HCT116 (cell line): Measurements from ENCODE around the gene ACTL6B. TPM values are rescaled to one million over a fixed set of nuclear protein-coding genes. Genes with fewer than 3 reads are reported as not detected.

Experiments
- ATAC-seq: fragments of 200-7000 bp; cut with Tn5 transposase; 2 replicates; pipeline ENCODE4 v1.9.1; 2020; ENCODE audit warnings: mild to moderate bottlenecking, moderate library complexity
- BruUV-seq: library from RNA; stranded (reverse); fragments of 400-500 nt; replicated peaks from 2 replicates; lab custom pipeline; 2021; lab: Mats Ljungman, UMichigan
- CTCF ChIA-PET: fragments of 300-600 bp; sonication (Branson Sonifier 250); formaldehyde crosslinking; loops from one replicate; lab custom pipeline; 2021; ENCODE audit warnings: antibody characterized with exemption; lab: Charles Lee
- POLR2A ChIA-PET: fragments of 300-600, 350-600 bp; sonication (Branson Sonifier 250); formaldehyde crosslinking; loops from one replicate; lab custom pipeline; 2021; ENCODE audit warnings: antibody characterized with exemption; lab: Charles Lee
- RAD21 ChIA-PET, 2 experiments: fragments of 300-600 bp; sonication (Branson Sonifier 250); formaldehyde crosslinking; loops; one replicate each; lab custom pipeline; 2023; ENCODE audit warnings: low total read pairs in 2 of 2; ENCODE audit not compliant: uncharacterized antibody in 2 of 2, unreplicated experiment in 2 of 2, low non-redundant PET in 1 of 2; lab: Charles Lee
- DNase-seq: peaks from one replicate; pipeline ENCODE4 v3.0.0-alpha.2; 2010; ENCODE audit warnings: low read depth, low spot score
- H2AFZ ChIP-seq: fragments of 200-600 bp; shearing (Covaris generic), sonication (generic); 2 replicates; pipeline ENCODE4 v1.6.1; 2017; ENCODE audit warnings: low read depth, mixed run types, mixed read lengths, antibody characterized with exemption, low read length; ENCODE audit not compliant: poor library complexity, severe bottlenecking
- H3K27ac ChIP-seq: 2 replicates; pipeline ENCODE4 v1.5.1; 2012; ENCODE audit warnings: low read depth, low read length
- H3K27me3 ChIP-seq: fragments of 200-600 bp; sonication (generic); 2 replicates; pipeline ENCODE4 v1.6.1; 2016; ENCODE audit warnings: mixed run types, low read length, mixed read lengths; ENCODE audit not compliant: insufficient read depth
- H3K36me3 ChIP-seq, 2 experiments: fragments of 200-500 bp in 1 of 2; fragments of 200-600 bp in 1 of 2; sonication (Bioruptor generic) in 1 of 2; sonication (generic) in 1 of 2; 2 replicates each; pipeline versions ENCODE4 v1.5.1 to v1.6.1; 2014 to 2016; ENCODE audit warnings: low read length in 2 of 2, inconsistent platforms in 1 of 2, mixed read lengths in 1 of 2, mixed run types in 1 of 2; ENCODE audit not compliant: insufficient read depth in 2 of 2, control insufficient read depth in 1 of 2
- H3K4me1 ChIP-seq, 2 experiments: fragments of 200-600 bp in 1 of 2; sonication (generic) in 1 of 2; 2 replicates each; pipeline versions ENCODE4 v1.5.1 to v1.6.1; 2012 to 2017; ENCODE audit warnings: low read length in 2 of 2, inconsistent platforms in 1 of 2, mild to moderate bottlenecking in 1 of 2, mixed read lengths in 1 of 2, mixed run types in 1 of 2, moderate library complexity in 1 of 2; ENCODE audit not compliant: insufficient read depth in 2 of 2, control insufficient read depth in 1 of 2
- H3K4me2 ChIP-seq: fragments of 200-600 bp; sonication (generic); 2 replicates; pipeline ENCODE4 v1.6.1; 2017; ENCODE audit warnings: mixed run types, low read length, mixed read lengths
- H3K4me3 ChIP-seq, 2 experiments: fragments of 200-600 bp in 1 of 2; sonication (generic) in 1 of 2; replicated peaks in 1 of 2; 2 replicates each; pipeline ENCODE4 v1.5.1; 2011 to 2016; ENCODE audit warnings: low read length in 2 of 2, control low read depth in 1 of 2, low read depth in 1 of 2, mild to moderate bottlenecking in 1 of 2, mixed read lengths in 1 of 2, mixed run types in 1 of 2
- H3K79me2 ChIP-seq: fragments of 200-600 bp; sonication (generic); 2 replicates; pipeline ENCODE4 v1.6.1; 2017; ENCODE audit warnings: mild to moderate bottlenecking, mixed run types, low read length, moderate library complexity, mixed read lengths; ENCODE audit not compliant: insufficient read depth
- H3K9ac ChIP-seq: fragments of 200-600 bp; sonication (generic); 2 replicates; pipeline ENCODE4 v1.6.1; 2016; ENCODE audit warnings: low read length, mixed read lengths
- H3K9me2 ChIP-seq: fragments of 200-600 bp; sonication (generic), shearing (Covaris generic); 2 replicates; pipeline ENCODE4 v1.6.1; 2017; ENCODE audit warnings: mixed run types, mild to moderate bottlenecking, moderate library complexity; ENCODE audit not compliant: insufficient read depth
- H3K9me3 ChIP-seq, 2 experiments: fragments of 200-500 bp in 1 of 2; fragments of 200-600 bp in 1 of 2; sonication (Bioruptor generic) in 1 of 2; sonication (generic) in 1 of 2; 2 replicates each; pipeline ENCODE4 v1.6.1; 2014 to 2017; ENCODE audit warnings: low read length in 2 of 2, mixed read lengths in 2 of 2, inconsistent platforms in 1 of 2, low read depth in 1 of 2, mild to moderate bottlenecking in 1 of 2, mixed run types in 1 of 2, moderate library complexity in 1 of 2; ENCODE audit not compliant: control insufficient read depth in 1 of 2, insufficient read depth in 1 of 2
- H4K20me1 ChIP-seq: fragments of 200-600 bp; sonication (generic), shearing (Covaris generic); 2 replicates; pipeline ENCODE4 v1.6.1; 2017; ENCODE audit warnings: mixed run types, mild to moderate bottlenecking, moderate library complexity; ENCODE audit not compliant: insufficient read depth
- EZH2 ChIP-seq: fragments of 200-600 bp; sonication (generic); IDR thresholded peaks from 2 replicates; pipeline ENCODE4 v1.6.1; 2017; ENCODE audit warnings: antibody characterized with exemption, mixed run types
- FOSL1 ChIP-seq: IDR thresholded peaks from 2 replicates; pipeline ENCODE4 v1.6.1; 2012; ENCODE audit warnings: low read depth
- JUND ChIP-seq: IDR thresholded peaks from 2 replicates; pipeline ENCODE4 v1.6.1; 2012
- POLR2A ChIP-seq: IDR thresholded peaks from 2 replicates; pipeline ENCODE4 v1.7.0; 2011; ENCODE audit warnings: borderline replicate concordance; ENCODE audit not compliant: insufficient read depth, insufficient read length; ENCODE audit errors: extremely low read depth
- POLR2AphosphoS5 ChIP-seq: IDR thresholded peaks from 2 replicates; pipeline ENCODE4 v1.6.1; 2011; ENCODE audit warnings: mild to moderate bottlenecking, low read depth, low read length, moderate library complexity
- RAD21 ChIP-seq: IDR thresholded peaks from 2 replicates; pipeline ENCODE4 v1.6.1; 2012; ENCODE audit warnings: low read depth, mild to moderate bottlenecking
- SIN3A ChIP-seq: IDR thresholded peaks from 2 replicates; pipeline ENCODE4 v1.6.1; 2012; ENCODE audit warnings: low read depth
- SRF ChIP-seq: IDR thresholded peaks from 2 replicates; pipeline ENCODE4 v1.6.1; 2012; ENCODE audit warnings: low read depth
- TCF7L2 ChIP-seq: IDR thresholded peaks from 2 replicates; pipeline ENCODE4 v1.7.0; 2011; ENCODE audit warnings: borderline replicate concordance, inconsistent platforms; ENCODE audit not compliant: insufficient read depth, insufficient read length; ENCODE audit errors: extremely low read depth
- YY1 ChIP-seq: IDR thresholded peaks from 2 replicates; pipeline ENCODE4 v1.6.1; 2011; ENCODE audit warnings: low read length, low read depth, moderate library complexity, mild to moderate bottlenecking; ENCODE audit not compliant: insufficient replicate concordance; ENCODE audit errors: extremely low read depth
- ZNF274 ChIP-seq: fragments of 200-500 bp; sonication (Bioruptor generic); IDR thresholded peaks from 2 replicates; pipeline ENCODE4 v1.6.1; 2014; ENCODE audit warnings: mild to moderate bottlenecking, low read depth, low read length, inconsistent platforms
- intact Hi-C: fragments of 100-400 bp; cut with micrococcal nuclease; formaldehyde crosslinking; loops from 2 replicates; pipeline ENCODE4 v1.10.0; 2022
- total RNA-seq: library from RNA; stranded (reverse); gene quantifications from one replicate; pipeline ENCODE4 v1.2.1, GENCODE V29; 2021; ENCODE audit not compliant: unreplicated experiment

Gene ACTL6B
- total RNA-seq, 1 experiment from 2014 or later = not detected

DNA sequence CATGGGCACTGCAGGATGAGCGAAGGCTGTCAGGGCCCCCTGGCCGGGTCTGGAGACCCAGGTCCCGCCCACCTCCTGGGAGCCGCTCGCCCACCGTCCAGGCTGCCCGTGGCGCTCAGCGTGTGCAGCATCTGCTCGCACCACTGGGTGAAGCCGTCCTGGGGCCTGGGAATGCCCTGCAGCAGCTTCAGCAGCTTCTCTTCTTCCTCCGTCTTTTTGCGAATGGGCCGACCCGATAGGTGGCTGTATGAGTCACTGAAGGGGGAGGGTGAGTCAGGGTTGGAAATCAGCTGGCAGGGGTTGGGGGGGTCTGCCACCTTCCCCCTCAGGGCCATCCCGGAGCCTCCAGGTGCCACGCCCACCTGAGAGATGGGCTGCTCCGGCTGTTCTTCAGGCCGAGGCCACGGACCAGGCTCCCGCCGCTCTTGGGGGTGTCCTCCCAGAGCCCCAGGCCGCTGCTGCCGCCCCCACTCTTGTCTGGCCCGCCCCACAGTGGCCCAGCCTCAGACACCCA, 26.0 kb upstream of the ACTL6B start:
- ChIA-PET CTCF (interaction anchor here (0.9 kb wide), 1 partner anchor 11 kb away, joined by 3 read pairs; no protein-coding TSS in a partner anchor), POLR2A (no interaction called here), RAD21 (no interaction called here)
- no peak overlapping the region for H3K4me3 ChIP-seq
- no peak overlapping the region for H2AFZ ChIP-seq
- H4K20me1 ChIP-seq = no peaks in the 10 kb centered on the region
- intact Hi-C loops = no loop called here
- H3K4me1 ChIP-seq = peaks cover 0 to 5% of the 10 kb centered on the region in 2 experiments; a peak in 1 of 4 replicates
- no peaks in the 10 kb centered on the region for H3K27me3 ChIP-seq
- no peaks in the 10 kb centered on the region for H3K9me2 ChIP-seq
- no peak for DNase-seq
- no peak overlapping the region for H3K9ac ChIP-seq
- peaks cover 3% of the 10 kb centered on the region; the same call in 1 of the 2 replicates for H3K79me2 ChIP-seq
- TF ChIP-seq FOSL1 = no peak
- no peak for TF ChIP-seq TCF7L2
- TF ChIP-seq EZH2 = no peak
- TF ChIP-seq POLR2A = no peak
- TF ChIP-seq POLR2AphosphoS5 = no peak
- TF ChIP-seq ZNF274 = no peak
- no peak for TF ChIP-seq JUND
- no peak for TF ChIP-seq YY1
- no peak for TF ChIP-seq RAD21
- TF ChIP-seq SIN3A = no peak
- no peak for TF ChIP-seq SRF
- no peak overlapping the region for H3K27ac ChIP-seq
- peaks cover 27 to 28% of the 10 kb centered on the region in 2 experiments; a peak in 3 of 4 replicates for H3K36me3 ChIP-seq
- no peaks in the 10 kb centered on the region for H3K9me3 ChIP-seq
- H3K4me2 ChIP-seq = no peak overlapping the region
- no peak for ATAC-seq
- no TSS peak for BruUV-seq
